ENCODE results near the gene RDX. TPM values are rescaled to one million over a fixed set of nuclear protein-coding genes. Genes with fewer than 3 reads are reported as not detected.

The RDX gene
- total RNA-seq, 1 donor from 2014 or later: 83.6 TPM

DNA sequence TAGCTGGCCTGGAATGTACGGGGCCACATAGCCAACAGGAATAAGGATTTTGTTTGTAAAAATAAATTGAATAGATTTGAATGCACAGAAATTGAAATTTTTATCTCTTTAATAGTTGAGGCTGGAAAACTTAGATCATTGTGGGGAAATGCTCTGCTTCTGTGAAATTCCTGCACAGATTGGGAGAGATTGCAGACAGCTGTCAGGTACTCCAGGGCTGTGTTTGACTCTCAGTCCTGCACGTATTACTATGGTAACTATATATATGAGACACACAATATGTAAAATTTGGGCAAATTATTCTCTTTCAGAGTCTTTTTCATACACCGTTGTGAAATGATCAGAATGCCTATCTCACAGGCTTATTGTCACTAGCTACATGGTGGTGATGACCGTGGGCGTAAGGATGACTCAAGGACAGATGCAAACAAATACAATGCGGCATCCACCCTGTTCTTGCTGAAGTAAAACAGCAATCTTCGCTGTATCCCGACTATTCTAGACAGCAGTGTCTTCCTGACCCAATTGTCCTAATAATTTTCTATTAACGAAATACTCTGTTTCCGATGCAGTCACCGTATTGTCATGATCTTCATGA lies 123.8 kb downstream of the RDX start:
- no peak for DNase-seq (ENCODE audit: low spot score)

DNA sequence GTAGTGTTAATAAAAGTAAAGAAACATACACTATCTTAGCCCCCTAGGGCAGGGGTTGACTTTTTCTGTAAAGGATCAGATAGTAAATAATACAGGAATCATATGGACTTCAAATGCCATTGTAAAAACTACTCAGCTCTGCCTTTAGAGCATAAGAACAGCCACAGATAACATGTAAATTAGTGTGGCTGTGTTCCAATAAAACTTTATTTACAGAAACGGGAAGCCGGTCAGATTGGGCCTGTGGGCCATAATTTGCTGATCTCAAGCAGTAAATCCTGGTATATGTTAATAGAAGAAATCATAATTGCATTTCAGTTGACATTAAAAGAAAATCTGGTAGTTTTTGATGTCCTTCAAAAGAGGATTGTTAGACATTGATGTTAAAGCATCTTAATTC lies 126.7 kb downstream of the RDX start:
- no peak for DNase-seq (ENCODE audit: low spot score)

DNA sequence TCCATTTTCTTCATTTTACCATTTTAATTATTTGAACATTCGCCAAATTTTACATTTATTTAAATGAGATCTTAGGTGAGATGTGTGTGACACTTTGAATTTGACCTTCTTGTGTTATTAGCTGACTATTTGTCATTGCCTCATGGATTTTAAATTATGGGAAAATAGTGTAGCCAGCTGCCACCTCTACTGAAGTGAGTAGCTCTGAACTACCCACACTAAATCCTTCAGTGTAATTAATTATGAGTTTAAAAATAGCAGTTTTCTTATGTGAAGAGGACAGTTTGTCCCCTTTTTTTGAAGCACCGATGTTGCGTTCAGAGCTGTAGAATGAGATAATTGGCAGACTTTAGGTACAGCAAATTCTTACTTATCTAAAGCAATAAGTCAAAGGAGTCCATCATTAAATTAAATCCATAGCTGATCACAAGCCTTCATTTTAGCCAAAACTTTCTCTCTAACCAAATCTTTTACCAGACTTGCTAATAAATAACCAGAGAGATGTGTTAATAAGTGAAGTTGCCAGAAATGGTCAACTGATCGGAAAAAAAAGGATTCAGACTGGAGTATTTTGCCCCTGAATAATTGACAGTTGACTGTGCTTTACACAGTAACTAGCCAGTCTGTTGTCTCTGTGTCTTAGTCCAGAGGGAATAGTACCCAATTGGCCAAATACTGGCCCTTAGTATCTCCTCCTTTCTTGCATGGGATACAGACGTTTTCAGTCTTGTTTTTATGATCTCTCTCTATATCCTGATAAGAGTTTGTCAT lies 128.2 kb downstream of the RDX start:
- no peak for DNase-seq (ENCODE audit: low spot score)

DNA sequence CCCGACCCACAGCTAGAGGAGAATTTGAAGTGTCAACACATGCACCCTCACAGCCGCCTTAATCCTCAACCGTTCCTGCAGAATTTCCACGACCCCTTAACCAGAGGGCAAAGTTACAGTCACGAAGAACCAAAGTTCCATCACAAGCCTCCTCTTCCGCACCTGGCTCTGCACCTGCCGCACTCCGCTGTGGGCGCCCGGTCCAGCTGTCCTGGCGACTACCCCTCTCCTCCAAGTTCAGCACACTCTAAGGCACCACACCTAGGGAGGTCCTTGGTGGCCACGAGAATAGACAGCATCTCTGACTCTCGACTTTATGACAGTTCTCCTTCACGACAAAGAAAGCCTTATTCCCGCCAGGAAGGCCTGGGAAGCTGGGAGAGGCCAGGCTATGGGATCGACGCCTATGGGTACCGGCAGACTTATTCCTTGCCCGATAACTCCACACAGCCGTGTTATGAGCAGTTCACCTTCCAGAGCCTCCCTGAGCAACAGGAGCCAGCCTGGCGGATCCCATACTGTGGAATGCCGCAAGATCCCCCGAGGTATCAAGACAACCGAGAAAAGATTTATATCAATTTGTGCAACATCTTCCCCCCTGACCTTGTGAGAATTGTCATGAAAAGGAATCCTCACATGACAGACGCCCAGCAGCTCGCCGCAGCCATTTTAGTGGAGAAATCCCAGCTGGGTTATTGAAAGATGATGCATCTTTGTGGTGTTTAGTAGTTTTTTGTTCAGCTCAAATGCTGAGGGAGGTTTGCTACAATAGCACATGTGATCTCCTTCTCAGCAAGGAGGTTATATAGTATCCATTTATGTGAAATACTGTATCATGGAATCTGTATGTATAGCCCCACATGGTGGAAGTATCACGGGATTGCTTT lies 131.1 kb downstream of the RDX start:
- no peak for DNase-seq (ENCODE audit: low spot score)

DNA sequence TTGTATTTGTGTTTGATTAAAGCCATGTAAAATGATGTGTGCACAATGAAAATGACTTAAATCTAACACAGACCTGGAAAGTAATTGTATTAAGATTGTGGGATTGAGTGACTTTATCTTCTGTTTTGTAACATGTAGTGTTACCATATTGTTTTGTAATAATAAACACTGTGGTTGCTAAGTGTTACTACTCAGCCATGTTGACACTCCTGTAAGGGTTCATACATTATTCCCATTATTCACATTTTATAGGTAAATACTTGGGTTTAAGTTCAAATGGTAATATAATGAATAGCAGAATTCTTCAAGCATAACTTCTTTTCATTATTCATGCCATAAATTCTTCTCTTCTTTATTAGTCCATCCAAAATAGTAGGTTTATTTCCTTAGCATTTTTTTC lies 134.2 kb downstream of the RDX start:
- DNase-seq (ENCODE audit: low spot score): no peak

DNA sequence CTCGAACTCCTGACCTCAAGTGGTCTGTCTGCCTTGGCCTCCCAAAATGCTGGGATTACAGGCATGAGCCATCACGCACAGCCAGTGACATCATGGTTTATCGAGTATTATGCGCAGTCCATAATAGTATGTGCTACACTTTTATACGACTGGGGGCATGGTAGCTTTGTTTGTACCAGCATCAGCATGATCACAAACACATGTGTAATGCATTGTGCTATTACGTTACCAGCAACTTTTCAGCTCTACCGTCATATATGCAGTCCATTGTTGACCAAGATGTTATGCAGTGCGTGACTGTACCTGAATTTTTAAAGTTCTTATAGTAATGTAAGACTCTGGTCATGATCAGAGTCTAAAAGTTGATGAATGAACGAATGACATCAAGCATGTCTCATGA lies 135.4 kb downstream of the RDX start:
- no peak for DNase-seq (ENCODE audit: low spot score)

DNA sequence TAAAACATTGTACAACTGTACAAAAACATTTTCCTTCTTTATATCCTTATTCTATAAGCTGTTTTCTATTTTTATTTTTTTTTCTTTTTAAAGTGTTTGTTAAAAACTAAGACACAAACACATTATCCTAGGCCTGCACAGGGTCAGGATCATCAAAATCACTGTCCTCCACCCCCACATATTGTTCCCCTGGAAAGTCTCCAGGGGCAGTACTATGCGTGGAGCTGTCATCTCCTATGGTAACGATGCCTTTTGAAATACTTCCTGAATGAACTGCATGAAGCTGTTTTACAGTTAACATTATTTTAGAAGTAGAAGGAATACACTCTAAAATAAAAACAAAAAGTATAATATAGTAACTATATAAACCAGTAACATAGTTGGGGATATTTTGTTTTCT lies 136.0 kb downstream of the RDX start:
- no peak for DNase-seq (ENCODE audit: low spot score)

DNA sequence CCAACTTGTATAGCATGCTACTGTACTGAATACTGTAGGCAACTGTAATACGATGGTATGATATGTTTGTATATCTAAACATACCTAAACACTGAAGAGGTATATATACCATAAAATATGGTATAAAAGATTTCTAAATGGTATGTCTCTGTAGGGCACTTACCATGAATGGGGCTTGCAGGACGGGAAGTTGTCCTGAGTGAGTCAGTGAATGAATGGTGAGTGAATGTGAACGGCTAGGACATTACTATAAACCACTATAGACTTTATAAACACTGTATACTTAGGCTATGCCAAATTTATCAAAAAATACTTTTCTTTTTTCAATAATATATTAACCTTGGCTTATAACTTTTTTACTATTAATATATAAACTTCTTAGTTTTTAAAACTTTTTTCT lies 136.4 kb downstream of the RDX start:
- DNase-seq (ENCODE audit: low spot score): no peak

DNA sequence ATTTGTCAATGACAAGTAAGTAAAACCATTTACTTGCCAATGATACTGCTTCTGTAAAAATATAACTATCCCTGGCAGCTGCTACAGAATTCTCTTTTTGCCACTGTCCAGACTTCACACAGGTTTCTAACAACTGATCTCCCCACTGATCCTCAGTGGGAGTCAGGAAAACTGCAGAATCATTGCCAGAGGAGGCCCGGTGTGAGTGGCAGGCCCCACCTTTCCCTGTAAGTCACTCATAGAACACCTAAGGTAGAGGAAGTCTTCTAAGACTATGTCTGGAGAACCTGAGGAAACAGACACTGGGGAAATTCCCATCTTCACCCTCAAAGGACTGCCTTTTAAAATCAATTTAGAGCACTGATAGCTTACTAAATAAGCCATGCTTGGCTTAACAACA lies 136.9 kb downstream of the RDX start:
- DNase-seq (ENCODE audit: low spot score): no peak

DNA sequence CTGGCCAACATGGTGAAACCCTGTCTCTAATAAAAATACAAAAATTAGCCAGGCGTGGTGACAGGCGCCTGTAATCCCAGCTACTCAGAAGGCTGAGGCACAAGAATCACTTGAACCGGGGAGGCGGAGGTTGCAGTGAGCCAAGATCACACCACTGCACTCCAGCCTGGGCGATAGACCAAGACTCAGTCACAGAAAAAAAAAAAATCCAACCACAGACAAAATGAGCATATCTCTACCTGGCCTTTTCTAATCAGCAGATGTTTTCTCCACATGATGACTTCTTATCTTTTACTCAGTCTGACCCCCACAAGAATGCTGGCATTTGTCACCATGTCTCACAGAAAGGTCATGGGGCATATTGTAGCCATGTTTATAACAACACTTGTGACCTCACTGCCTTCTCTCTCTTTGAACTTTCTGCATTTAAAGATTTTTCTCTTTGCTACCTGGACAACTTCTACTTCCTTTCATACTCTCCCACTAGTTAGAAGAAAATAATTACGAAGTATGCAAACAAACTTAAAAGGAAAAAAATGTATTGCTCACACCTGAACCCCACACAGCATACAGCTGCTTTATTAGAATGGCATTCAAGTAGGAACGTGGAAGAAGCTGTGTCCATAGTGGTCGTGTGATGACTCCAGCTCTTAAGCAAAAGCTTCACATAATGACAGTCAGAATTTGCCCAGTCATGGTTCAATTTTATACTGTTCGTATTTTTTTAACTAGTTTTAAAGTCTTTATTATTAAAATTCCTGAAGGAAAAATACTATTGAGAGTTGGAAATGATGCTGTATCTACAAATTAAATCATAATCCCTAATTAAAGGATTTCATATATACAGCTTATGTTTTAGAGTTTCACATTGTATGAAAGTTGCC lies 137.9 kb downstream of the RDX start:
- no peak for DNase-seq (ENCODE audit: low spot score)

DNA sequence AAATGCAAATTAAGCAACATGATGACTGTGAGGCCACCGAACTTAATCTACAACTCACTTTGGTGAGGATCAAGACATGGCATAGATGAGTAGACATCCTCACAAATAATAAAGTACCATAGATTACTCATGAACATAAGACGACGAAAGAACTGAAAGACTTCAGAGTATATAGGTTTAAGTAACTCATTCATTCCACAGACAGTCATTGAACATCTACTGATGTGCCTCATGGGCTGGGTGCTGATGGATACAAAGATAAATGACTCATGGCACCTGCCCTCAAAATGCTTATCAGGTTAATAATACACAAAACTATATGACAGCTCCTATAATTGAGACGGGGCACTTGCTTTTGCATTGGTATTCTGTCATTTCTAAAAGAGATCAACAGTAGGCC lies 139.9 kb downstream of the RDX start:
- DNase-seq (ENCODE audit: low spot score): no peak

DNA sequence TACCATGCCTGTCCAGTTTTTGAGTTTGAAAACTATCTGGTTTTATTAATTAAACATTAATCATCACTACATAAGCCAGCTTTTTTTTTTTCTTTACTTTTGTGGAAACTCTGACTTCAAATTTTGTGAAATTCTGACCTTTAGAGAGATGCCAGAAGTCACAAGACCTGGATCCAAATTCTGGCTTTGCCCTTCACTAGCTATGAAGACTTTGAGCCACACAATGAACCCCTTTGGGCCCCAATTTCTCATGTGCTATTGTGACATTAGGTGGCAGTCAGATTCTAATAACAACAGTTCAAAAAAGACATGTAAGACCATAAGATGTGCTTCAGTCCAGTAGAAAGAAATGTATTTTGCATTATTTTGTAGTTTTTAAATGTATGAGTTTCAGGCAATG lies 142.9 kb downstream of the RDX start:
- DNase-seq (ENCODE audit: low spot score): no peak

DNA sequence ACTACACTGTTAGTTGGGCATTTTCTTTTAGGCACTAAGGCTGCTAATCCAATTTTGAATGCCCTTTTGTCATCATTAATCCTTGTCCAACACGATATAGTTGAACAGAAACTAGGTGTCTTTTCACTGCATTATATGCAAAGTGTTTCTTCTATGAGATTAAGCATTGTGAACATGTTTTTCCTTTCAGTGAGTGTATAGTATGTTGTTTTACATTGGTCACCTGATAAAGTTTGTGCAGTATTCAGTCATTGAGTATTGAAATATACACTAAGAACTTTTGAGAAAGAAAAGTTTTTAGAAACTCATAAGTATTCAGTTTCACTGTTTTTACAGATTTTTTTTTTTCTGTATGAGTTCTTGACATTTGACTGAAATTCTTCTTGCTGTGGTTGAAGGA lies 144.2 kb downstream of the RDX start:
- DNase-seq (ENCODE audit: low spot score): no peak

DNA sequence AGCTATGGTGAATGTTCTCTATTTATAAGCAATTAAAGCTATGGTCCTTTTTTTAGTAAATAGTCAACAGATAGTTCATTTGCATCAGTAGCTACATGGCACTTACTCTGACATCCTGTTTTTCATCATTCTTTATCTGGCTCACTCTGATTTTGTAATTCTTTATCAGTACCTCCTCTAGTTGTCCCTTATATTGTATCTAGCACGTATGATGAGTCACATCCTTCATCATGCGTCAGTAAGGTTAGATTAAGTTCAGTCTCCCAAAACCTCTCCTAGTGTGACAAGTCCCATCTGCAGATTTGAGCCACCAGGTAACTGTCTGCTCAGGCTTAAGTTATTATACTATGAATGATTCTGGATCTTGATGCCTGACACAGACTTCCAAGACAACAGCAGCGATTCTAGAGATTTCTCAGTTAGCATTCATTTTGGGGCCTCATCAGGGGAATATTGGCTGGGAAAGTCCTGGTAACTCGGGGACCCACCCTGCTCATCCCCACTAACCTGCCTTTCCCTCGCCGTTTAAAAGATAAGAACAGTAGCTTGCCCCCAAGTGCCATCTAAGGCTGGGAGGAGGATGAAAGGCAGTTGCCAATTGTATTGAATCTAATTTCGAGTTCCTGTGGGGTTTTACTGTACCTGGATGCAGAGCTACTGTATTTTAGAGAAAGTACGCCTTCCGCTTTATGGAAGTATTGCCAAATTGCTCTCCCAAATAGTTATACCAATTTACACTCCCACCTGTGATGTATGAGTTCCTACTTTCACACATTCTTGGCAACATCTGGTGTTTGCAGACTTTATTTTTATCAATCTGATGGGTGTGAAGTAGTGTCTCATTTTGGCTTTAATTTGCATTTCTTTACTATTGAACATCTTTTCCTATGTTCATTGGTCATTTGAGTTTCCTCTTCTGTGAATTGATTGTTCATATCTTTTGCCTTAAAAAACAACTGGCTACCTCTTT lies 147.4 kb downstream of the RDX start:
- DNase-seq (ENCODE audit: low spot score): no peak

DNA sequence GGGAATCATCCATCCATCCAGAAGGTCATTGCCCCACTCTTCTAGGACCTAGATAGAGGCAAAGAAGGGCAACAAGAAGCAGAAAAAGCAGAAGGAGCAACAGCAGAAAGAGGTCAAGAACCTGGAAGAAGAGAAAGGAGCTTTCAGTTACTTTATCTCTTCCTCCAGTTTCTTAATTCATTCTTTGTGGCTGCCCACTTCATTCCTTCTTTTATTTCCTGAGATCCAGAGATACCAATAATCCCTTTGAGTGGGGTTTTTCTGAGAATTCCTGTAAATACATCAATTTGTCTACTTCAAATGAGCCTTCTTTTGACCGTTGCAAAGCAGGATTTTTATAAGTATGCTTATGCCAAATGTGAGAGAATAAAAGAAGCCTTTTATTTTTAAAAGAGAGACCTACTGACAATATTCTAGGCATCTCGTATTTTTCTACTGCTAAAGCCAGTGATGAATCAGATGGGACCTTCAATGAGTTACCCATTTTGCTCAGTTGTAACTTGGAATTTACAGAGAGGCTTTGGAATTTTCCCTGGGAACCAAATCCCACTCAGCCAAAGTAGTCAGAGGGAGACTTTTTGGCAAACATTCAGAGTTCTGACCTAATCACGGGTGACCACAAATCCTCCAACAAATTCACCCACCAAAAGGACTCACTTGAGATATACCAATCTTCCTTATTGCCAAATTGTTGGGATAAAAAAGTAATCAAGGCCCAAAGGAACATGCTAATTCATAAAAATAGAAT lies 148.3 kb downstream of the RDX start:
- no peak for DNase-seq (ENCODE audit: low spot score)

DNA sequence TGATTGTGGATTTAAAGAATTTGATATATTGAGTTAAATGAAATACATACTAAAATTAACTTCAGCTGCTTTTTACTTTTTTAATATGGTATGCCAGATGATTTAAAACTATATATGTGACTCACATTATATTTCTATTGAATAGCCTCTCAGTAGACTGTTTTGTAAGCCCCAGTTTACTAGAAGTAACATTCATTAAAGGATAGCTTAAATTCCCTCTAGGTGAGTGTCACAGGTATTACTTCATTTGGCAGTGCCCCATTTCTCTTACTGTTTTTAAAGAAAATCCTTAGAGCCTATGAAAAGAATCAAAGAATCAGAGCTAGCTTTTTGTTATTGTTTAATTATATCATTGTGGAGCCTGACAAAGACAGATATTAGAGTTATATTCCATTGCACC lies 154.6 kb downstream of the RDX start:
- DNase-seq (ENCODE audit: low spot score): no peak

DNA sequence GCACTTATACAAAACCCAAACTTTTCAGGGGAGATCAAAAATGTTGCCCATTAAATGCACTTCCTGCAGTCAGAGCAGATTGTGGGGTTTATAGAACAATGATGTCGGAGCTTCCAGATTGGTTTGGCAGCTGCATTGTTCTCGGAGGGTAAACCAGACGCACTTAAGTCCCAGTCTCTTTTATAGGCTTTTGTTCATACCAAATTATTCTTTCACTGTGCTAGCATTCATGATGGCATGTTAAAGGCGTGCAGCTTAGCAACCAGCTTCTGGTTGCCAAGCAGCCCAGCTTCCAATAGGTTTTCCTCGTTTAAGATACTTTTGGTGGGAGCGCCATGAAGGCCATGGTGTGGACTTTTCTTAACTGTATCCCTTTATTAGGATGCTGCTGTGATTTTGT lies 162.3 kb downstream of the RDX start:
- DNase-seq (ENCODE audit: low spot score): no peak

DNA sequence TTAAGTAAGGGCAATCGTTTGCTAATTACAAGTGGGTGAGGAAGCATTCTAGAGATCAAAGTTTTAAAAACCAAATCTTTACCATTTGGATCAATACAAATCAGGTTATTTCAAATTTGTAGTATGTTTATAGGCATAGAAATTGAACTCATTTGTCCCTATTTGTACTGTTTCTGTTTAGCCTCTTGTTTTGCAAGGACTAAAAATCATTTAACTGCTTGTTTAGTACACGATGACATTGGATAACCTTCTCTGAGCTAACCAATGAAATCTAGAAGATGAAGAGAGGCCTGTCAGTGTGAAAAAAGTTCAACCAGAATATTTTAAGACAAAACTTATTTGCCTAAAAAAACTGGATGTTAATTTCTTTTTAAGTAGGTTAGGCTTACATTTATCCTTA lies 163.3 kb downstream of the RDX start:
- DNase-seq (ENCODE audit: low spot score): no peak

DNA sequence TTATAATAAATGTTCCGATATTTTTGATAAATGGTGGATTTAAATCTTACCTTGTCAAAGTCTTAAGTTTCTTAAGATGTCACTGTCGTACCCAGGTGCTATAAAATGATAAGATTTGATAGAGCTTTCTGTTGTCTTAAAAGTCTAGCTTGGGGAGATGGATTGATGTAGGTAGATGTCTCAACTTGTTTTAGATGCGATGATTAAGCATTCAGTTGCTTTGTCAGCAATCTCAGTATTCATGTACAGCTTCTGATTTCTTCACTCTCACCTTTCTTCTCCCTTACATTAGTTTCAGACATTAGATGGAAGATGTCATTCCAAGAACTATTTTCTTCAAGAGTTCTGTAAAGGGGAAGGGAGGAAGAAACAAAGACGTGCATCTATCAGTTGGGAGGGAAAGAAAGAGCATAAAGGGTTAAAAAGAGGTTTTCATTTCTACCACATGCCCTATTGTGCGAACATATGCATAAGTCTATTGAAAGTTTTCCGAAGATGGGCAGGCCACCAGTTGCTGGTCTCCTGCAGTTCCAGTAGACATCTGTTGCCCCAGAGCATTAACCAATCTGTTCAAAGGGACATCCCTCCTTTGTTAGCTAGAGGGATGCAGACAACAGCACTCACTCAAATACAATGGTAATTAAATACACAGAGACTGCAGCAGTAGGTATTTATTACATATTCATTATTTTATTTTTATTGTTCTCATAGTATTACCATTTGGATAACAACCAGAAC lies 164.9 kb downstream of the RDX start:
- no peak for DNase-seq (ENCODE audit: low spot score)
